ENCODE results near the gene THOC3. TPM values are rescaled to one million over a fixed set of nuclear protein-coding genes. Genes with fewer than 3 reads are reported as not detected.
"Not testable (repeated sequence)": the region's sequence is repeated elsewhere in the genome, so short reads cannot be mapped to it uniquely, and the experiment has no call there.

Gene THOC3
- total and polyA plus RNA-seq, 2 donors: 27.5 to 38.0 TPM

DNA sequence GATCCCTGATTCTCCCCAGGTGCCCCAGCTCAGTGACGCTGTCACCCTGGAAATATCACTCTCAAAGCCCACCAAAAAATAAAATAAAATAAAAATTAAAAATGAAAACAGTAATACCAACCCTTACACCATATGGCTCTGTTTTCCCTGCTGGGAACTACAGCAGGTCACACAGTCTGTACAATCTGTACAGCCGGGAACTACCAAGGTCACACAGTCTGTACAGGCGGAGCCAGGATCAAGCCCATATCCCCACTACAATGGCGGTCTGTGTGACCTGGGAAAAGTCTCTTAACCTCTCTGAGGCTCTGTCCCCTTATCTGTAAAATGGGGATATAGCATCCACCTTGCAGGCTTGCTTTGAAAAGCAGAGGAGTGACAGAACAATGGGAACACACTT is 29.4 kb upstream of the THOC3 start:
- not testable (repeated sequence) for H3K27me3 ChIP-seq (ENCODE audit: control insufficient read depth in 2 of 2, insufficient read depth in 1 of 2, low read length in 1 of 2); H3K9me3 ChIP-seq (ENCODE audit: control insufficient read depth in 2 of 2, insufficient read depth in 1 of 2, low read length in 1 of 2); H3K4me3 ChIP-seq (ENCODE audit: low read length in 2 of 2); H3K36me3 ChIP-seq (ENCODE audit: control insufficient read depth in 2 of 2, insufficient read depth in 2 of 2, low read length in 1 of 2); H3K27ac ChIP-seq (ENCODE audit: low read depth in 1 of 2, low read length in 1 of 2); DNase-seq (ENCODE audit: low read depth in 6 of 9, low spot score in 9 of 9); H3K4me1 ChIP-seq (ENCODE audit: control insufficient read depth in 2 of 2, insufficient read depth in 2 of 2, low read length in 2 of 2)
- WGBS: 96% methylated on average over 1 of the region's 4 CpGs

DNA sequence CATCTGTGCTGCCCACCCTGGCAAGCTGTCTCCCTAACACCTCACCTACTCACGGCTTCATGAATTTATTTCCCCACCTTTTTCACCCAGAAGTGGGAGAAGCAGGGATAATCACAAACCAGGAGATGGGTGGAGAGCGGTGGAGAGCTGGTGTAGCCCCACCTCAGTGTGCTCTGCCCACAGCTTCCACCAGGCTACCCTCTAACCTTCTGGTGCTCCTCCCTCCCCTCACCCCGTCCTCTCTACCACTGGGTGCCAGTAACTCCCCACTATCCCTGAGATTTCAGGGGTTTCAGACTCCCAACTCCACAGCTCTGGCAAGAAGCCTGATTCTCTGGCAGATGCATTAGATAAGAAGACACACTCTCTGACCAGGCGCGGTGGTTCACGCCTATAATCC is 28.7 kb upstream of the THOC3 start:
- H3K4me1 ChIP-seq (ENCODE audit: control insufficient read depth in 2 of 2, insufficient read depth in 2 of 2, low read length in 2 of 2); H3K4me3 ChIP-seq (ENCODE audit: low read length in 2 of 2); H3K9me3 ChIP-seq (ENCODE audit: control insufficient read depth in 2 of 2, insufficient read depth in 1 of 2, low read length in 1 of 2); H3K27ac ChIP-seq (ENCODE audit: low read depth in 1 of 2, low read length in 1 of 2); H3K36me3 ChIP-seq (ENCODE audit: control insufficient read depth in 2 of 2, insufficient read depth in 2 of 2, low read length in 1 of 2); H3K27me3 ChIP-seq (ENCODE audit: control insufficient read depth in 2 of 2, insufficient read depth in 1 of 2, low read length in 1 of 2); DNase-seq (ENCODE audit: low read depth in 6 of 9, low spot score in 9 of 9): not testable (repeated sequence)
- WGBS: no CpG with 5 or more reads among the region's 6 CpGs

- H3K4me3 ChIP-seq (ENCODE audit: low read length in 2 of 2); H3K4me1 ChIP-seq (ENCODE audit: control insufficient read depth in 2 of 2, insufficient read depth in 2 of 2, low read length in 2 of 2); H3K36me3 ChIP-seq (ENCODE audit: control insufficient read depth in 2 of 2, insufficient read depth in 2 of 2, low read length in 1 of 2); H3K27ac ChIP-seq (ENCODE audit: low read depth in 1 of 2, low read length in 1 of 2); H3K27me3 ChIP-seq (ENCODE audit: control insufficient read depth in 2 of 2, insufficient read depth in 1 of 2, low read length in 1 of 2); H3K9me3 ChIP-seq (ENCODE audit: control insufficient read depth in 2 of 2, insufficient read depth in 1 of 2, low read length in 1 of 2); DNase-seq (ENCODE audit: low read depth in 6 of 9, low spot score in 9 of 9): not testable (repeated sequence)
- WGBS: no CpG with 5 or more reads among the region's 6 CpGs
Observed at GRCh38 chr5:175995506-175995905, 27.4 kb upstream of the THOC3 start.

- not testable (repeated sequence) for H3K36me3 ChIP-seq (ENCODE audit: control insufficient read depth in 2 of 2, insufficient read depth in 2 of 2, low read length in 1 of 2); H3K9me3 ChIP-seq (ENCODE audit: control insufficient read depth in 2 of 2, insufficient read depth in 1 of 2, low read length in 1 of 2); H3K4me3 ChIP-seq (ENCODE audit: low read length in 2 of 2); H3K27me3 ChIP-seq (ENCODE audit: control insufficient read depth in 2 of 2, insufficient read depth in 1 of 2, low read length in 1 of 2); H3K4me1 ChIP-seq (ENCODE audit: control insufficient read depth in 2 of 2, insufficient read depth in 2 of 2, low read length in 2 of 2); H3K27ac ChIP-seq (ENCODE audit: low read depth in 1 of 2, low read length in 1 of 2); DNase-seq (ENCODE audit: low read depth in 6 of 9, low spot score in 9 of 9)
- WGBS: 87% methylated on average over 6 of the region's 17 CpGs
Observed at GRCh38 chr5:175979371-175979995, 11.4 kb upstream of the THOC3 start.

GRCh38 chr5:175968381-175968780 is 266 bp upstream of the THOC3 start:
- H3K4me1 ChIP-seq (ENCODE audit: control insufficient read depth in 2 of 2, insufficient read depth in 2 of 2, low read length in 2 of 2); DNase-seq (ENCODE audit: low read depth in 6 of 9, low spot score in 9 of 9); H3K36me3 ChIP-seq (ENCODE audit: control insufficient read depth in 2 of 2, insufficient read depth in 2 of 2, low read length in 1 of 2); H3K27me3 ChIP-seq (ENCODE audit: control insufficient read depth in 2 of 2, insufficient read depth in 1 of 2, low read length in 1 of 2); H3K9me3 ChIP-seq (ENCODE audit: control insufficient read depth in 2 of 2, insufficient read depth in 1 of 2, low read length in 1 of 2); H3K27ac ChIP-seq (ENCODE audit: low read depth in 1 of 2, low read length in 1 of 2): not testable (repeated sequence)
- H3K4me3 ChIP-seq (ENCODE audit: low read length in 2 of 2): peak overlapping the region in 1 of 2 donors; percentile 56
- WGBS: 24% methylated on average over 4 of the region's 6 CpGs

DNA sequence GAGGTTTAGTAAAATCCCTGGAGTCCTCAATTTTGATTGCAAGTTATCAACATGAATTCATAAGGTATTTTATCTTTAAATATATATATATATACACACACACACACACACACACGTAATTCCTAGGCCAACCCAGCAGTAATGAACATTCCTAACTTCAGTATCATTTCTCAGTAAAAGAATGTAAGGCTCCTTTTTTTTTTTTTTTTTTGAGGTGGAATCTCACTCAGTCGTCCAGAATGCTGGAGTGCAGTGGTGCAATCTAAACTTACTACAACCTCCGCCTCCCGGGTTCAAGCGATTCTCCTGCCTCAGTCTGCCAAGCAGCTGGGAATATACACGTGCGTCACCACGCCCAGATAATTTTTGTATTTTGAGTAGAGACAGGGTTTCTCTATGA is 5.8 kb downstream of the THOC3 start:
- WGBS: 96% methylated on average over 4 of the region's 8 CpGs
- DNase-seq (ENCODE audit: low read depth in 6 of 9, low spot score in 9 of 9); H3K4me1 ChIP-seq (ENCODE audit: control insufficient read depth in 2 of 2, insufficient read depth in 2 of 2, low read length in 2 of 2); H3K9me3 ChIP-seq (ENCODE audit: control insufficient read depth in 2 of 2, insufficient read depth in 1 of 2, low read length in 1 of 2); H3K36me3 ChIP-seq (ENCODE audit: control insufficient read depth in 2 of 2, insufficient read depth in 2 of 2, low read length in 1 of 2); H3K27me3 ChIP-seq (ENCODE audit: control insufficient read depth in 2 of 2, insufficient read depth in 1 of 2, low read length in 1 of 2); H3K27ac ChIP-seq (ENCODE audit: low read depth in 1 of 2, low read length in 1 of 2); H3K4me3 ChIP-seq (ENCODE audit: low read length in 2 of 2): not testable (repeated sequence)

GRCh38 chr5:175960228-175960627 is 7.9 kb downstream of the THOC3 start:
- H3K27ac ChIP-seq (ENCODE audit: low read depth in 1 of 2, low read length in 1 of 2); H3K27me3 ChIP-seq (ENCODE audit: control insufficient read depth in 2 of 2, insufficient read depth in 1 of 2, low read length in 1 of 2); H3K4me3 ChIP-seq (ENCODE audit: low read length in 2 of 2); DNase-seq (ENCODE audit: low read depth in 6 of 9, low spot score in 9 of 9); H3K4me1 ChIP-seq (ENCODE audit: control insufficient read depth in 2 of 2, insufficient read depth in 2 of 2, low read length in 2 of 2); H3K36me3 ChIP-seq (ENCODE audit: control insufficient read depth in 2 of 2, insufficient read depth in 2 of 2, low read length in 1 of 2); H3K9me3 ChIP-seq (ENCODE audit: control insufficient read depth in 2 of 2, insufficient read depth in 1 of 2, low read length in 1 of 2): not testable (repeated sequence)
- 95% methylated on average over 5 of the region's 6 CpGs for WGBS

- not testable (repeated sequence) for H3K4me3 ChIP-seq (ENCODE audit: low read length in 2 of 2); DNase-seq (ENCODE audit: low read depth in 6 of 9, low spot score in 9 of 9); H3K4me1 ChIP-seq (ENCODE audit: control insufficient read depth in 2 of 2, insufficient read depth in 2 of 2, low read length in 2 of 2); H3K27ac ChIP-seq (ENCODE audit: low read depth in 1 of 2, low read length in 1 of 2); H3K27me3 ChIP-seq (ENCODE audit: control insufficient read depth in 2 of 2, insufficient read depth in 1 of 2, low read length in 1 of 2); H3K36me3 ChIP-seq (ENCODE audit: control insufficient read depth in 2 of 2, insufficient read depth in 2 of 2, low read length in 1 of 2); H3K9me3 ChIP-seq (ENCODE audit: control insufficient read depth in 2 of 2, insufficient read depth in 1 of 2, low read length in 1 of 2)
- WGBS: 98% methylated on average over 2 of the region's 2 CpGs
Observed at GRCh38 chr5:175958515-175958914, 9.6 kb downstream of the THOC3 start.

GRCh38 chr5:175954107-175954506 is 14.0 kb downstream of the THOC3 start:
- WGBS: 89% methylated on average over 4 of the region's 6 CpGs
- not testable (repeated sequence) for H3K27ac ChIP-seq (ENCODE audit: low read depth in 1 of 2, low read length in 1 of 2); H3K27me3 ChIP-seq (ENCODE audit: control insufficient read depth in 2 of 2, insufficient read depth in 1 of 2, low read length in 1 of 2)

DNA sequence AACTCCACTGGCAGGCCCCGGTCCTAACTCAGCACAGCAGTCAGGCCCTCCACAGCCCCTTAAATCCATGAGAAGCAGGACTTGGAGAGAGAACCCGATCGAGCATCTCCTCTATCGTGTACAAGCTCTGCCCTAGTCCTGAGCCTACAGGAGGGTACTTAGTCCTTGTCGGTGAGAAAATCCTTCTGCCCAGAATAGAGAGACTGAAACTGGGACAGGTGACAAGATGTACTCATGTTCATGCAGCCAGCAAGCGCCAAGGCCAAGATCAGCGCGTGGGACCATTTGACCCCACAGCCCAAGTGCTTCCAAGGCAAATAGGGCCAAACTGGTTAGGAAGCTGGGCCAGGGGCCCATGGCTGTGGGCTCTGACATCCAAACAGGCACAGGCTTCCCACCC is 15.3 kb downstream of the THOC3 start:
- WGBS: 98% methylated on average over 4 of the region's 8 CpGs
- not testable (repeated sequence) for DNase-seq (ENCODE audit: low read depth in 6 of 9, low spot score in 9 of 9); H3K9me3 ChIP-seq (ENCODE audit: control insufficient read depth in 2 of 2, insufficient read depth in 1 of 2, low read length in 1 of 2); H3K4me1 ChIP-seq (ENCODE audit: control insufficient read depth in 2 of 2, insufficient read depth in 2 of 2, low read length in 2 of 2); H3K27ac ChIP-seq (ENCODE audit: low read depth in 1 of 2, low read length in 1 of 2); H3K4me3 ChIP-seq (ENCODE audit: low read length in 2 of 2); H3K36me3 ChIP-seq (ENCODE audit: control insufficient read depth in 2 of 2, insufficient read depth in 2 of 2, low read length in 1 of 2); H3K27me3 ChIP-seq (ENCODE audit: control insufficient read depth in 2 of 2, insufficient read depth in 1 of 2, low read length in 1 of 2)

More at GRCh38 chr5:175954107-175954506, 14.0 kb downstream of the THOC3 start:
- DNase-seq (ENCODE audit: low read depth in 6 of 9, low spot score in 9 of 9); H3K9me3 ChIP-seq (ENCODE audit: control insufficient read depth in 2 of 2, insufficient read depth in 1 of 2, low read length in 1 of 2); H3K4me3 ChIP-seq (ENCODE audit: low read length in 2 of 2); H3K36me3 ChIP-seq (ENCODE audit: control insufficient read depth in 2 of 2, insufficient read depth in 2 of 2, low read length in 1 of 2); H3K4me1 ChIP-seq (ENCODE audit: control insufficient read depth in 2 of 2, insufficient read depth in 2 of 2, low read length in 2 of 2): not testable (repeated sequence)

All from thymus (tissue), 11 donors.